ENCODE data around the gene VWC2.
"Not testable (repeated sequence)": the region's sequence is repeated elsewhere in the genome, so short reads cannot be mapped to it uniquely, and the experiment has no call there.

The VWC2 gene

GRCh38 chr7:49802600-49802999 lies 29.2 kb downstream of the VWC2 start:
- Mint-ChIP-seq H3K4me1 (ENCODE audit: low read depth) (no peaks in the 10 kb centered on the region), H3K27ac (no peak overlapping the region), H3K9me3 (no peaks in the 10 kb centered on the region), H3K36me3 (ENCODE audit: low read depth) (no peaks in the 10 kb centered on the region), H3K27me3 (no peaks in the 10 kb centered on the region), H3K4me3 (no peak overlapping the region)
- no peak for DNase-seq

DNA sequence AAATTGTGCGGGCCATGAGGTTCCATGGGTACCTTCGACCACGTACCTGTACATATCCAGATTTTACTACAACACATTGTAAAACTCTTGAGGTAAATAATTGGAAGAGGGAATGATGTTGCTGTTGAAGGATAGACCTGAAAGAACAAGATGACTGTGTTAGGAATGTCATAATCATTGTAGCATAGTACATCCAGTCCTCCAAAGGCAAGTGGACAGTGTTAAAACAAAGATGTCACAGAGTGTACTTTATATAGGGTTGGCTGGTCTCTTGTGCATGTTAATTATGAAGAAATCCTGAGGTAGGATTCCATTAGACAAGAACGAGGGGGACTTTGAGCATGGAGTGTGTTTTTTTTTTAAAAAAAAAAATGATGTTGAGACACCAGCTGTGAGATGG lies 30.4 kb downstream of the VWC2 start:
- Mint-ChIP-seq H3K27ac (no peak overlapping the region), H3K9me3 (no peaks in the 10 kb centered on the region), H3K27me3 (no peaks in the 10 kb centered on the region), H3K4me3 (no peak overlapping the region), H3K4me1 (ENCODE audit: low read depth) (no peaks in the 10 kb centered on the region), H3K36me3 (ENCODE audit: low read depth) (no peaks in the 10 kb centered on the region)
- no peak for DNase-seq

- no peak for DNase-seq
- Mint-ChIP-seq H3K27ac (no peak overlapping the region), H3K9me3 (no peaks in the 10 kb centered on the region), H3K27me3 (no peaks in the 10 kb centered on the region), H3K4me1 (ENCODE audit: low read depth) (no peaks in the 10 kb centered on the region), H3K4me3 (no peak overlapping the region), H3K36me3 (ENCODE audit: low read depth) (no peaks in the 10 kb centered on the region)
Observed at GRCh38 chr7:49805371-49806007, 32.1 kb downstream of the VWC2 start.

DNA sequence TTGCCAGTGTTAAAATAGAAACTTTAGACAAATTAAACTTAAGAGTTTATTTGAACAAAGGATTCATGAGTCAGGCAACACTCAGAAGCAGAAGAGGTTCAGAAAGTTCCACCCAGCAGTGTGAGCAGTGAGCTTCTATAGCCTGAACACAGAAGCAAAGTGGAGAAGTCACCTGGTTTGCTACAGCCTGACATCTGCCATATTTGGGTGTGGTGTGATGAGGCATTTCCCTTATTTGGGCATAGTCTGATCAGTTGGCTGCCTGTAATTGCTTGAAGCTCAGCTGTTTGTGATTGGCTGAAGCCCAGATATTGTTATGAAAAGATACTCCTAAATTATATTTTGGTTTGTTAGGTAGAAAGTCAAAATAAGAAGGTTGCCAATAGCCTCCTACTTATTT lies 39.1 kb downstream of the VWC2 start:
- Mint-ChIP-seq H3K9me3 (no peaks in the 10 kb centered on the region), H3K27me3 (peaks cover 3% of the 10 kb centered on the region), H3K36me3 (ENCODE audit: low read depth) (no peaks in the 10 kb centered on the region), H3K4me1 (ENCODE audit: low read depth) (no peaks in the 10 kb centered on the region), H3K27ac (no peak overlapping the region), H3K4me3 (no peak overlapping the region)
- DNase-seq = no peak

GRCh38 chr7:49817279-49817678 lies 43.8 kb downstream of the VWC2 start:
- H3K4me1 Mint-ChIP-seq (ENCODE audit: low read depth) = no peaks in the 10 kb centered on the region
- H3K4me3 Mint-ChIP-seq = no peak overlapping the region
- H3K9me3 Mint-ChIP-seq = no peaks in the 10 kb centered on the region
- H3K27me3 Mint-ChIP-seq = peaks cover 3% of the 10 kb centered on the region
- H3K27ac Mint-ChIP-seq = no peak overlapping the region
- no peak for DNase-seq
- no peaks in the 10 kb centered on the region for H3K36me3 Mint-ChIP-seq (ENCODE audit: low read depth)

DNA sequence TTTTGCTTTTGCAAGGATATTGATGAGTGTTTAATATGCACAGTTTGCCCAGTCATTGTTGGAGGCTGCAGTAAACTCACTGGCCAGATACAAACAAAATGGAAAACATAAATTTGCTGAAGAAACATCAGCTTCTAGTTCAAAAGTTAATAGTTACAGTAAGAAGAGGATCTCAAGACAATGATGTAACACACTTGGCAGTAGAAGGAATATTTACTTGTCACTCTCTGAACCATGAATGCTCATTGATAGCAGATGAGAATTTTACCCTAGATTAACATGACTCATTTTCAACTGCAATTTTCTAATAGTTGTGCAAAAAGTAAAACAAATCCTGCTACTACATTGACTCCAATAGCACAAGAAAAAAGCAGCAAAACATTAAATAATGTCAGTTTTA lies 47.7 kb downstream of the VWC2 start:
- no peaks in the 10 kb centered on the region for H3K27me3 Mint-ChIP-seq
- DNase-seq = no peak
- H3K36me3 Mint-ChIP-seq (ENCODE audit: low read depth) = no peaks in the 10 kb centered on the region
- no peaks in the 10 kb centered on the region for H3K9me3 Mint-ChIP-seq
- H3K4me3 Mint-ChIP-seq = no peak overlapping the region
- H3K4me1 Mint-ChIP-seq (ENCODE audit: low read depth) = no peaks in the 10 kb centered on the region
- no peak overlapping the region for H3K27ac Mint-ChIP-seq

DNA sequence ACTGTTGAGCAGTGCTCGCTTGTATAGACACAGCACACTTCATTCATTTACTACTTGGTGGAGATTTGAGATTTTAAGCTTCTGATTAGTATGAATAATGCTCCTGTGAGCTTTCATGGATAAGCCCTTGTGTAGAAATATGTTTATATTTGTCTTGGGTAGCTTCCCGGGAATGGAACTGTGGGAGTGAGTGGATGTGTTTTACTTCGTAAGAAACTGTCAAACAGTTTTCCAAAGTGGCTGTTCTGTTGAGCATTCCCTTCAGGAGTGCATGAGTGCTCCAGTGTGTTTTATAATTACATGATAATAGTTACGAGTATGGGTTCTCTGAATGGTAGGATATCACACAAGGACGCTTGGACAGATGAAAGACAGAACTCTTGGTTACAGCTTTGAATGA lies 49.4 kb downstream of the VWC2 start:
- H3K9me3 Mint-ChIP-seq = no peaks in the 10 kb centered on the region
- H3K4me1 Mint-ChIP-seq (ENCODE audit: low read depth) = no peaks in the 10 kb centered on the region
- no peak overlapping the region for H3K4me3 Mint-ChIP-seq

GRCh38 chr7:49823566-49823965 lies 50.1 kb downstream of the VWC2 start:
- DNase-seq = no peak
- no peaks in the 10 kb centered on the region for H3K27me3 Mint-ChIP-seq
- H3K4me3 Mint-ChIP-seq = no peak overlapping the region
- no peaks in the 10 kb centered on the region for H3K4me1 Mint-ChIP-seq (ENCODE audit: low read depth)
- H3K36me3 Mint-ChIP-seq (ENCODE audit: low read depth) = no peaks in the 10 kb centered on the region
- no peaks in the 10 kb centered on the region for H3K9me3 Mint-ChIP-seq
- no peak overlapping the region for H3K27ac Mint-ChIP-seq

More for the DNA sequence above, 49.4 kb downstream of the VWC2 start:
- Mint-ChIP-seq H3K27ac (no peak overlapping the region), H3K27me3 (no peaks in the 10 kb centered on the region), H3K36me3 (ENCODE audit: low read depth) (no peaks in the 10 kb centered on the region)
- no peak for DNase-seq

DNA sequence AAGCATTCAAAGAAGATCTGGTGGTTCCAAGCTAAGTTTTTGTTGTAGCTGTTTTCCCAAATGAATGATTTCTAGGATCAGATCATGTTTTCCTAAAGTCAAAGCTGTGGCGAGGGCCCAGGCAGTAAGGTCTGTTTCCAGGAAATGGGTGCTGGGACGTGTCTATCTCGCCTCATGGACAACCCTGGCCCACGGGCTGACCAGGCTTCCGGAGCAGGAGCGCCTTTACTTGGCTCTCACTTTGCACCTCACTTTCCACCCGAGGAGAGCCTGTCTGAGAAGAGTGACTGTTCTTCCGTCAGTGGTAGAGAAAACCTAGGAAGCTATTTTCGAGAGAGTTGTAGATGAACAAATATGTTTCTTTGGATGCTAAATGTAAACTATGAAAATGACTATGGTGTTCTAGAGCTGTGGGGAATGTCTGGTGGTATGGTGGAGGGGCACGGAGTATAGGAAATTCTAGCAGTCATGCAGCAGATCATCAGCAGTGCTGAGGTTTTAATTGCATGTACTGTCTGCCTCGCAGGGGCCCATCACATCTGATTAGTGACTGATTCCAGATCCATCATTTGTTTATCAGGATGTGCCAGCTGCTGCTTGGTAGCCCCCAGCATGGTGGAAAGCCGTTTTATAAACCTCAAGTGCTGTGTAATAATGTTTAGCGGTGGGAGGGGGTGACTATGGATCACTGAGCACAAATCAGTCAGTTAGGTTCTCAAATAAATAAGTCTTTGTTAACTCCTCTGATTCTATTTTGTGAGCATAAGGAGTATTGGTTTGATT lies 66.6 kb downstream of the VWC2 start:
- H3K4me3 Mint-ChIP-seq = no peak overlapping the region
- H3K27ac Mint-ChIP-seq = no peak overlapping the region
- H3K9me3 Mint-ChIP-seq = no peaks in the 10 kb centered on the region
- no peaks in the 10 kb centered on the region for H3K27me3 Mint-ChIP-seq
- no peaks in the 10 kb centered on the region for H3K36me3 Mint-ChIP-seq (ENCODE audit: low read depth)
- no peaks in the 10 kb centered on the region for H3K4me1 Mint-ChIP-seq (ENCODE audit: low read depth)
- DNase-seq = no peak

DNA sequence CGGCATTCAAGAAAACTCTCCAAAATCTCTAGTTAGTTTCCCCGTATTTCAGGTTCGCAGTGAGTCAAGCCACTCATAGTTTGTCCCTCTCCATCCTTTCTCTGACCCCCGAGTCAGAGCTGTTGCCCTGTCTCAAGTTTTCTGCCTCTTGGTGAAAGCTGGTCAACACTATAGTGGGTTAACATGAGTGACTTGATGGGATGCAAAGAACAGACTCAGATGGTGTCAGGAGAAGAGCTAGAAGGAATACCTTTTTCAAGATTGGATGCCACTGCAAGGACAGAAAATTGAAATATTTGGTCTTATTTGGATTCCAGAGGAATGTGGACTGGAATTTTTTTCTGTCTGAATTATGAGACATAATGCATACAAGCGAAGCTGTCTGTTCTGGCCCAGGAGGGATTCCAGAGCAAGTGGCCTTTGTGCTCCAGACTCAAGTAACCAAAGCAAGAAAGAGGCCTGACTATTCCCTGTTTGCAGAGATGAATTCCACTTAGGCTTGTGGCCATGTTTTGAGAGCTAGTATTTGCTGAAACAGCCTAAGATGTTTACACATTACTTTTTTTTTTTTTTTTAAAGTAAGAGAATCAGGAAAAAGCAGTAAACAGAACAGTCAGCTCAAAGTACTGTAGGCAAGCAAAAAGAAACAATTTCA lies 67.4 kb downstream of the VWC2 start:
- Mint-ChIP-seq H3K27ac (no peak overlapping the region), H3K27me3 (no peaks in the 10 kb centered on the region), H3K4me3 (no peak overlapping the region), H3K4me1 (ENCODE audit: low read depth) (peaks cover 2% of the 10 kb centered on the region), H3K9me3 (no peaks in the 10 kb centered on the region), H3K36me3 (ENCODE audit: low read depth) (no peaks in the 10 kb centered on the region)
- no peak for DNase-seq

GRCh38 chr7:49845626-49846025 lies 72.2 kb downstream of the VWC2 start:
- H3K4me3 Mint-ChIP-seq = no peak overlapping the region
- H3K27me3 Mint-ChIP-seq = no peaks in the 10 kb centered on the region
- no peaks in the 10 kb centered on the region for H3K36me3 Mint-ChIP-seq (ENCODE audit: low read depth)
- H3K9me3 Mint-ChIP-seq = no peaks in the 10 kb centered on the region
- no peak for DNase-seq
- H3K27ac Mint-ChIP-seq = no peak overlapping the region
- peaks cover 2% of the 10 kb centered on the region for H3K4me1 Mint-ChIP-seq (ENCODE audit: low read depth)

GRCh38 chr7:49848211-49848841 lies 74.9 kb downstream of the VWC2 start:
- Mint-ChIP-seq H3K36me3 (ENCODE audit: low read depth) (no peaks in the 10 kb centered on the region), H3K27ac (no peak overlapping the region), H3K27me3 (no peaks in the 10 kb centered on the region), H3K4me3 (no peak overlapping the region), H3K4me1 (ENCODE audit: low read depth) (peaks cover 2% of the 10 kb centered on the region), H3K9me3 (no peaks in the 10 kb centered on the region)
- no peak for DNase-seq

DNA sequence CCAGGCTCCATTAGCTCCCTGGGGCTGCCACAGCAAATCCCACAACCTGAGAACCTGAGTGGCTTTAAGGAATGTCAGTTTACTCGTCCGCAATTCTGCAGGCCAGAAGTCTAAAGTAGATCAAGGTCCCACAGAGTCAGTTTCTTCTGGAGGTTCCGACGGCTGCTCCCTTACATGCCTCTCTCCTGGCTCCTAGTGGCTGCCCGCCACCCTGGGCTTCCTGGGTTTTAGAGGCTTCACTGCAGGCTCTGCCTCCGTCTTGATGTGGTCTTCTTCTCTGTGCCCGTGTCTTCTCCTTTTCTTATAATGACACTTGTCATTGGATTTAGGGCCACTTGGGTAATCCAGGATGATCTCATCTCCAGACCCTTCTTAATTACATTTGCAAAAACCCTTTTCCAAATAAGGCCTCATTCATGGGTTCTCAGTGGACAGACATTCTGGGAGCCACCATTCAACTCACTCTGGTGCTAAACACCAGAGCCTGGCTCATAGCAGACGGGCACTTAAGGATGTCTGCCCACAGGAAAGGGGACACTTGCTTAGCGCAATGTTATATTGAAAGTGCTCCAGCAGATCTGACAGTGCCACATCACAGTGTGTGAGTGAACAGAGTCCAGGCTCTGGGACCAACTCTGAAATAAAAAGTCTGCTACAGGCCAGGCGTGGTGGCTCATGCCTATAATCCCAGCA lies 77.6 kb downstream of the VWC2 start:
- H3K27me3 Mint-ChIP-seq = no peaks in the 10 kb centered on the region
- no peaks in the 10 kb centered on the region for H3K36me3 Mint-ChIP-seq (ENCODE audit: low read depth)
- no peak overlapping the region for H3K4me3 Mint-ChIP-seq
- H3K9me3 Mint-ChIP-seq = no peaks in the 10 kb centered on the region
- H3K4me1 Mint-ChIP-seq (ENCODE audit: low read depth) = no peaks in the 10 kb centered on the region
- H3K27ac Mint-ChIP-seq = no peak overlapping the region
- DNase-seq = no peak

DNA sequence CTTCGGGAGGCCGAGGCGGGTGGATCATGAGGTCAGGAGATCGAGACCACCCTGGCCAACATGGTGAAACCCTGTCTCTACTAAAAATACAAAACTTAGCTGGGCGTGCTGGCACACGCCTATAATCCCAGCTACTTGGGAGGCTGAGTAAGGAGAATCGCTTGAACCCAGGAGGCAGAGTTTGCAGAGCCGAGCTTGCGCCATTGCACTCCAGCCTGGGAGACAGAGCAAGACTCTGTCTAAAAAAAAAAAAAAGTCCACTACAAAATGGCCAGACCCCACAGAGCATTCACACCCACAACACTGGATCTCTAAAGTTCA lies 78.1 kb downstream of the VWC2 start:
- not testable (repeated sequence) for H3K4me1 Mint-ChIP-seq (ENCODE audit: low read depth); H3K27ac Mint-ChIP-seq; H3K27me3 Mint-ChIP-seq; H3K36me3 Mint-ChIP-seq (ENCODE audit: low read depth); DNase-seq; H3K4me3 Mint-ChIP-seq; H3K9me3 Mint-ChIP-seq

Data from activated T-cell treated with anti-CD3 and anti-CD28 coated beads, Interleukin-2, amount 50 U/mL, for 24 hours (primary cell).